Measurements from ENCODE around the gene RAE1. TPM values are rescaled to one million over a fixed set of nuclear protein-coding genes. Genes with fewer than 3 reads are reported as not detected.

Gene RAE1, protein sequence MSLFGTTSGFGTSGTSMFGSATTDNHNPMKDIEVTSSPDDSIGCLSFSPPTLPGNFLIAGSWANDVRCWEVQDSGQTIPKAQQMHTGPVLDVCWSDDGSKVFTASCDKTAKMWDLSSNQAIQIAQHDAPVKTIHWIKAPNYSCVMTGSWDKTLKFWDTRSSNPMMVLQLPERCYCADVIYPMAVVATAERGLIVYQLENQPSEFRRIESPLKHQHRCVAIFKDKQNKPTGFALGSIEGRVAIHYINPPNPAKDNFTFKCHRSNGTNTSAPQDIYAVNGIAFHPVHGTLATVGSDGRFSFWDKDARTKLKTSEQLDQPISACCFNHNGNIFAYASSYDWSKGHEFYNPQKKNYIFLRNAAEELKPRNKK
- 67.2 and 99.7 TPM in 2 replicates for total RNA-seq (2014; rRNA removed; shearing (Covaris generic))

DNA sequence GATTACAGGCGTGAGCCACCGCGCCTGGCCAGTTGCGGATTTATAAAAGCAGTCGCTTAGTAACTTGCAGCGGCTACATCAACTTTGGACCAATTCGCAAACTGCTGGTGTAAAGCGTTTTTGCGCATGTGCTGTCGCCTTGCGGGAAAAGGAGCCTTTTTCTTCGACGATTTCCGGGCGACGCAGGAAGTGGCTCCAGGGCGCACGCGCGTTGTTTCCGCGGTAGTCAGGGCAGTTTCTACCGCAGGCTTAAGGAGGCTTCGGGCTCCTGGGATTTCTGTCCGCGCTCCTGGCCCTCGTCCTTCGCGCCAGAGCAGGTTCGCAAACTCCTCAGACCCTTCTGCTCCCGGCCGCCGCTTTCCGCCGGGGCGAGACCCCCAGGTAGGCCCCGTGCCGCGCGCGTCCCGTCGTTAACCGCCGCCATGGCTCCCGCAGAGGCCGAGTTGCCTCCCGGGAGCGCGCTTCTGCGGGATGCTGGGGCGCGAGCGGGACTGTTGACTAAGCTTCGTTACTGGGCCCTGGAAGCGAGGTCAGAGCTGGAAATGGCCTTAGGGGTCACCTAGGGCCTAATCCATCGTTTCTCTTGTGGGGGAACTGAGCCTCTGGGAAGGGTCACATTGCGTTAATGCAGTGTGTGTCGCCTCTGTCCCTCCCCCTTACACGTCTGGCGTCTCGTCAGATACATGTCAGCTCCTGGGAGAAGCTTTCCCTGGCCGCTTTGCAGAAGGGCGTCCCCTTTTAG lies at the start of gene RAE1:
Gene RAE1 (plus strand): TSS at position 214 of the 742 bp plus-strand sequence. CDS start 2,784 bp downstream, outside the sequence.
- no peaks in the 10 kb centered on the region for H3K9me3 ChIP-seq (replicated peaks)
- peak within 1 kb of the TSS; percentile 70 for H3K4me3 ChIP-seq
- H3K27me3 ChIP-seq (replicated peaks), result no peaks in the 10 kb centered on the region
- peaks cover 15% of the 10 kb centered on the region for H3K4me1 ChIP-seq (replicated peaks)
- H3K27ac ChIP-seq, result peak within 1 kb of the TSS; percentile 81
- no peaks in the 10 kb centered on the region; the same call in none of the 2 replicates for H3K36me3 ChIP-seq
- DNase-seq (ENCODE audit: low read depth in 1 of 2, low spot score in 2 of 2), result peak; percentile 87 to 89

DNA sequence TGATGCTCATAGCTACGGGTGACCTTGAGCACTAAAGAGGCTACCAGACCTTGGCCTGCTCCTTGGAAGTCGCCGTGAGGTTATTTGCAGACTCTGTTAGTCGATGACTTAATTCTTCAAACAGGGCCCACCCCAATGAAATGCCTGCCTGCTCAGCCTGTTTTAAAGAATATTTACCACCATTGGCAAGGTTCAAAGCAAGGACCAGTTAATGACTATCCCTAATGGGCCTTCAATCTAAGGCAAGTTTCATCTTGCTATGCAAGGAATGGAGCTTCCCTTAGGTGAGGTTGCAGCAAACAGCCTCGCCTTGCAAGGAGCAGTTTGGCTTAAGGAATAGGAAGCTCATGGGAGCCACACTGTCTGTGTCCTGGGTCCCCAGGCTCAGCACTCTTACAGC lies 44.3 kb upstream of the RAE1 start:
- H3K9me3 ChIP-seq (replicated peaks), result no peaks in the 10 kb centered on the region
- H3K4me3 ChIP-seq, result no peak overlapping the region
- H3K36me3 ChIP-seq, result no peaks in the 10 kb centered on the region
- no peak overlapping the region for H3K27ac ChIP-seq
- no peak for DNase-seq (ENCODE audit: low read depth in 1 of 2, low spot score in 2 of 2)
- H3K27me3 ChIP-seq (replicated peaks), result no peaks in the 10 kb centered on the region
- H3K4me1 ChIP-seq (replicated peaks), result no peaks in the 10 kb centered on the region

DNA sequence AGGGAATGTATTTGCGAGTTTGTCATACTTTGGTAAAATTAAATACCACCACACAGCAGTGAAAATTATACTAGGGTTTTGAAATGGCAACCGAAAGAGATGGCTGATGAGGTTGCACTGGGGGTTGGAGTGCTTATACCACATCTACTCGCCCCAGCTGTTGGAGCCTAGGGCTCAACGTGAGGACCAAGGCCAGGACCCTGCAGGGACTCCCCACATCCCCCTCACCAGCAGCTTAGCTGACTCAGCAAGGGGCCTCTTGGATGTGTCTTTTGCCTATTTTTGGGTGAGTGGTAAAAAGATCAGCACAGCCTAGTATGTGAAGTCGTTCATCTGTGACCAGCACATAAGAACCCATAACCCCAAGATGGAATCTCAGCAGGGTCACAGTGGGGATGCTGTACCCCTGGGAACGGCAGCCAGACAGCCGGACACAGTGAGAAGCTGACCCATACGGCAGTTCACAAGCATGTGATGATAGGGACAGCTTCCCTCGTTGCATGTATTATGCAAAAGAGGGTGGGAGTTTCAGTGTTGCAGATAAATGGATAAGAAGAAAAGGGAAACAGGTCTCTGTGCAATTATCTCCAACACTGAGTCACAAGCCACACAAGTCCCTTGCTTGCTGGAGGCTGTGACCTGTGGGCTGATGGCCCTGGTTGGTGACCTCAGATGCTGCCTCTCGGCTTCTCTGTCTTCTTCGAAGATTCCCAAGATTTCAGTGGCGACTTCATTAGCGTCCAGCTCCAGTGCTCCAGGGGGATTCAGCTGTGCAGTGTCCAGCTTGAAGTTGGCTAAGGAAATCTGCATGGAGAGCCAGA lies 42.4 kb upstream of the RAE1 start:
- H3K9me3 ChIP-seq (replicated peaks), result no peaks in the 10 kb centered on the region
- no peaks in the 10 kb centered on the region for H3K36me3 ChIP-seq
- 0 out of 2 replicates have a peak, but pooled peaks cover 2% of the 10 kb centered on the region for H3K27me3 ChIP-seq (replicated peaks)
- H3K4me1 ChIP-seq (replicated peaks), result no peaks in the 10 kb centered on the region
- no peak for DNase-seq (ENCODE audit: low read depth in 1 of 2, low spot score in 2 of 2)
- no peak overlapping the region for H3K27ac ChIP-seq
- no peak overlapping the region for H3K4me3 ChIP-seq

DNA sequence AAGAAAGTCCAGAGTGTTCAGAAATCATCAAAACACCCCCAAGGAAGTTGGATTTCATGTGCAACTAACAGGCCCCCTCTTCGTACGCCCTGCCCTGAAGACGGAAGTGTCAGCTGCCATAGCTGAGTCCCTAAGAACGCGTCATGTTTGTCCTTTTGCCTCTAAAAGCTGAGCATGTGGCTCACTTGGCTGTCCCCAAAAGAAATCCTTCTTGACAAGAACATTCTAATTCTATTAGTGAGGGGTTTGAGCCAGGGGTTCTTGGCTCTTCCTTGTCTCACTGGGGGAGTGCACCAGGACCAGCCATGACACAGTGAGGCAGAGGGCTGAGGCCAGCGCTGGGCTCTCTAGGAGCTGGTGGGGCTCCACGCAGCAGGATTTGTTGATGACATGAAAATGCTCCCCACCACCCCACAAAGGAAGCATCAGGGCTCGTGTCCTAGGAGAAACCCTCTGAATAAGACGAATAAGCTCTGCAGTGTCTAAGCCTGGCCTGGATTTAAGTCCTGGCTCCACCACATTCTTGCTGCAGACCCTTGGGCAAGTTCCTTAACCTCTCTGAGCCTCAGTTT lies 41.4 kb upstream of the RAE1 start:
- Histone ChIP-seq H3K27ac (no peak overlapping the region), H3K4me3 (no peak overlapping the region), H3K27me3 (replicated peaks) (0 out of 2 replicates have a peak, but pooled peaks cover 4% of the 10 kb centered on the region), H3K36me3 (no peaks in the 10 kb centered on the region), H3K4me1 (replicated peaks) (no peaks in the 10 kb centered on the region), H3K9me3 (replicated peaks) (no peaks in the 10 kb centered on the region)
- DNase-seq (ENCODE audit: low read depth in 1 of 2, low spot score in 2 of 2), result no peak

DNA sequence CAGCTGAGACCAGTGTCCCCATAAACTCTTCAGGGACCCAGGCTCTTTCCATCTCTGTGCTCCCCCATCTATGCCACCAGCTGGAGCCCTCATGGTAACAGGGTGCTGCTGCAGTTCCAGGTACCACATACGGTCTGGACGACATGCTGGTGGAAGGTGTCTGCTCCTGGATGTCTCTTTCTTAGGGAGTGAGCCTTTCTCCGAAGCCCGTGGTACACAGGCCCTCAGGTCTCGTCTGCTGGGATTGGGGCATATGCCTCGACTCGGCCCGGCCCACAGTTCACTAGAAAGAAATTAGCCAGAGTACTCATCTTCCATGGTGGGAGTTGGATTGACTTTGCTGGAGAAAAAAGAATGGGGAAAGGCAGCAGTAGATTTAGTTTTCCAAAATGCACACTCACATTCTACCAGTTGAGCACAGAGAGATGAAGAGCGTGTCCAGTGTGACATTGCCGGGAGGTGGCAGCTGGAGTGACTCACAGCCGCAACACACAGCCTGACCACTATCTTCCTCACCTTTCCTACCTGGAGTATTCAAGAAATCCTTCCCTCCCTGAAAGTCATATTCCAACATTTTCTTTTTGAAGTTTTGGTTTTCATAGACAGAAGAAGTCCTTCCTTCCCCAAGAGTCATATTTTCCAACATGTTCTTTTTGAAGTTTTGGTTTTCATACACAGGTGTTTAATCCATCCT lies 40.1 kb upstream of the RAE1 start:
- no peak overlapping the region for H3K27ac ChIP-seq
- H3K4me3 ChIP-seq, result no peak overlapping the region
- H3K36me3 ChIP-seq, result no peaks in the 10 kb centered on the region
- no peaks in the 10 kb centered on the region for H3K9me3 ChIP-seq (replicated peaks)
- H3K27me3 ChIP-seq (replicated peaks), result 0 out of 2 replicates have a peak, but pooled peaks cover 4% of the 10 kb centered on the region
- H3K4me1 ChIP-seq (replicated peaks), result no peaks in the 10 kb centered on the region
- no peak for DNase-seq (ENCODE audit: low read depth in 1 of 2, low spot score in 2 of 2)

DNA sequence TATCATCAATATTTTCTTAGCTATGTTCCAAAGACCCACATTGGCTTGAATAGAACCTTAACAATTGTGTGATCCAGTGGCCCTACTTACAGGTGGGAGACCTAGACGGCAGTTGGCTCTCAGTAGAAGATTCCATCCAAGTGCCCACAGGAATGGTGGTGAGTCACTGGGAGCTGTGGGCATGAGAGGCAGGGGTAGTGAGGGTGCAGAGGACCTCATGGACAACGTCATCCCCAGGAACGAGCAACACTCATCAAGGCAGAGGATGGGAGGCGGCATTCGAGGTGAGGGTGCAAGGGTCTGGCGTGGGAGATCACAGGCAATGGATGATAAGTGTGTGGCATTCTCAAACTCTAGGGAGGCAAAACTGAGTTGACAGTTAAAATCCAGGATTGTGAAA lies 38.9 kb upstream of the RAE1 start:
- Histone ChIP-seq H3K4me1 (replicated peaks) (no peaks in the 10 kb centered on the region), H3K36me3 (no peaks in the 10 kb centered on the region), H3K27me3 (replicated peaks) (0 out of 2 replicates have a peak, but pooled peaks cover 4% of the 10 kb centered on the region), H3K27ac (no peak overlapping the region), H3K9me3 (replicated peaks) (no peaks in the 10 kb centered on the region), H3K4me3 (no peak overlapping the region)
- no peak for DNase-seq (ENCODE audit: low read depth in 1 of 2, low spot score in 2 of 2)

DNA sequence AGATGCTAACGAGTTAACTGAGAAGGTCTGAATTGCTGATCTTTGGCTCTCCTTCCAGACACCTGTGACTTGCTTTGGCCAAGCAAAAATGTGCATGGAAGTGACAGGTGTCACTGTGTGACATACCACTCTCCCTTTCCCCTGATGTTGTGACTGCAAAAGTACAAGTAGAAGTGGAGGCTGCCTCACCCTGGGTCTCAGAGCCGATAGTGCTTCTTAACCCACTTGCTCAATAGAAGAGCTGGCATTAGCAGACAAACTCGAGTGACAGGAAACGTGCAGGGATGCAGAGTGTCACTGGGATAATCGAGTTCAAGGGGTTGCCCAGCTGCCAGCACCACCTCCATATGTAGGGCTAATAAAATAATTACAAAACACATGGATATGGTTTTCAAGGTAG lies 37.8 kb upstream of the RAE1 start:
- DNase-seq (ENCODE audit: low read depth in 1 of 2, low spot score in 2 of 2), result no peak
- Histone ChIP-seq H3K36me3 (no peaks in the 10 kb centered on the region), H3K27me3 (replicated peaks) (0 out of 2 replicates have a peak, but pooled peaks cover 4% of the 10 kb centered on the region), H3K9me3 (replicated peaks) (no peaks in the 10 kb centered on the region), H3K4me1 (replicated peaks) (no peaks in the 10 kb centered on the region), H3K4me3 (no peak overlapping the region), H3K27ac (no peak overlapping the region)

DNA sequence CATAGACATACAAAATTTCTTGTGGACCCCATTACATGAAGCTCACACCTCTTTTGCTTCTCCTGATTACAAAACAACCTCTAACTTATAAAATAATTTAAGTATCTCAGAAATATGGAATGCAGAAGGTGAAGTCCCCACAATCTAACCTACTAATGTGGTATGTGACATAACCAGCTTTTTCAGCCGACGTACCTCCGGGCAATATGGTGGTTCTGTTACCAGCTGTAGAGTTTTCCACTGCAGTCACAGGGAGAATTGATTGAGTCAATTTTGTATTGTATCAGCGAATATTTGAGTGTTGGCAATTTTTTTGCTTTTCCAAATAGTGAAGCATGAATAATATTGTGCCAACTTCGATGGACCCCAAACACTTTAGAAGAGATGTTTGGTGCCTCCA lies 37.1 kb upstream of the RAE1 start:
- no peaks in the 10 kb centered on the region for H3K36me3 ChIP-seq
- H3K27me3 ChIP-seq (replicated peaks), result 0 out of 2 replicates have a peak, but pooled peaks cover 4% of the 10 kb centered on the region
- H3K4me3 ChIP-seq, result no peak overlapping the region
- no peak for DNase-seq (ENCODE audit: low read depth in 1 of 2, low spot score in 2 of 2)
- no peaks in the 10 kb centered on the region for H3K4me1 ChIP-seq (replicated peaks)
- no peak overlapping the region for H3K27ac ChIP-seq
- H3K9me3 ChIP-seq (replicated peaks), result no peaks in the 10 kb centered on the region

DNA sequence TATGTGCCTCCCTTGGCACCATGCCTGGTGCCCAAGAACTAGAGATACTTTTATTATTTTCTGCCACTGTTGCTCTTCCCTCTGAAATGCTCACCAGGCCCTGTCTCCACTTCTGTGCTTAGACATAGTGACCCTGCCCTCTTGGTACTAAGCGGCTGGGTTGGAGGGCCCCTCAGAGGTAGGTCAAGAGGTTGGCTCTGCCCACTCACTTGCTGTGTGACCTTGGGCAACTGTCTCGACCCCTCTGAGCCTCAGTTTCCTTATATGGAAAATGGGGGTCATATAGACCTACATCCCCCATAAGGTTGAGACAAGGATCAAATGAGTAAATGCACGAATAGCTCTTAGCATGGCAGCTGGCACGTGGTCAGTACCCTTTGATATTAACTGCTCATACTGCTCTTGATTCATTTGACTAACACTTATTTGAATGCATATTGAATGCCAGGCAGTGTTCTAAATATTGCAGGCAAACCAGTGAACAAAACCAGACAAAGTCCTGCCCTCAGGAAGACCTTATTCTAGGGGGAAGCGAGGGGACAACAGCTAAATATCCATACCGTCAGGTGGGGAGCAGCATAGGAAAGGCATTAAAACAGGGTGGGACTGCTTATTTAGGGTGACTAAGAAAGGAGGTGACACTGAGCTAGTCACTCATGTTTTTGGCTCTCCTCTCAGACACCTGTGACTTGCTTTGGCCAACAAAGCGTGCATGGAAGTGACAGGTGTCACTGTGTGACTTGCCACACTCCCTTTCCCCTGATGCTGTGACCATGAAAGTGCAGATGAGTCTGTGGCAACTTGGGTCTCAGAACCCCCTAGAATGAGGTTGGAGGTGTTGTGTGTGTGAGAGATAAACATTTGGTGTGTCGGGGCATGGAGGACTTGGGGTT lies 35.7 kb upstream of the RAE1 start:
- no peak overlapping the region for H3K27ac ChIP-seq
- no peaks in the 10 kb centered on the region for H3K9me3 ChIP-seq (replicated peaks)

DNA sequence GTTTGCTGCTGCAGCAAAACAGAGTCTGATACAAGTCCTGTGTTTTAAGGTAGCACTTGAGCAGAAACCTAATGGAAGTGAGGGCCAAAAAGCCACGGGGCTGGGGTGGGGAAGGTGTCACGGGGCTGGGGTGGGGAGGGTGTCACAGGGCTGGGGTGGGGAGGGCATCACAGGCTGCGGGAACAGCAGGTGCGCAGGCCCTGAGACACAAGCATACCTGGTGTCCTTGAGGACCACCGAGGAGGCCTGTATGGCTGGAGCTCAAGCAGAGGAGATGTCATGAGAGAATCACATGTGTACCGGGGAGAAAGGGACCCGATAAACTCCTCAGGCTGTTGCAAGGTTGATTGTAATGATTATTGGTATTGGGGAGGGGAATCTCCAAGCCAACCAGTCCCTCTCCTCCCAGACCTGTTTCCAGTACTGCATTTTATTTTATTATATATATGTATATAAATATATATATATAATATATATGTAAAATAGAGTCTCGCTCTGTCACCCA lies 35.0 kb upstream of the RAE1 start:
- peaks cover 7% of the 10 kb centered on the region; the same call in 1 of the 2 replicates for H3K27me3 ChIP-seq (replicated peaks)
- H3K4me1 ChIP-seq (replicated peaks), result no peaks in the 10 kb centered on the region

More for the DNA sequence above, 35.7 kb upstream of the RAE1 start:
- H3K36me3 ChIP-seq, result no peaks in the 10 kb centered on the region
- DNase-seq (ENCODE audit: low read depth in 1 of 2, low spot score in 2 of 2), result no peak
- 0 out of 2 replicates have a peak, but pooled peaks cover 7% of the 10 kb centered on the region for H3K27me3 ChIP-seq (replicated peaks)
- no peaks in the 10 kb centered on the region for H3K4me1 ChIP-seq (replicated peaks)
- H3K4me3 ChIP-seq, result no peak overlapping the region

DNA sequence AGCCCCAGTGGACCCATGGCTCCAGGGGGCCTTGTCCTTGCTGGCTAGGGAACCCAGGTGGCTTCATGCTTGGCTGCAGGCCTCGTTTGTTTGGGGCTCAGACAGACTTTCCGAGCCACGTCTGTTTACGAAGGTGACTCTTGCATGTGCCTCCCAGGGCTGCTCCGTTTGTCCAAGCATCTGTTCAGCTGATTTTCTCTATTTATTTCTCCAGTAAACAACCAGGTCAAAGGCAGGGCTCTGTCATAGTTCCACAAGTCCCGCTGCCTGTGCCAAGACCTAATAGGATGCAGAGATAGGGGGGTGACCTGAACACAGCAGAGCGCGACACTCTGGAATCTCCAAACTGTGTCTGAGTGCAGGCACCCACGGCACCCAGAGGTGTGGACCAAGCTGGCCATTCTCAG lies 34.3 kb upstream of the RAE1 start:
- no peaks in the 10 kb centered on the region for H3K36me3 ChIP-seq
- H3K4me1 ChIP-seq (replicated peaks), result no peaks in the 10 kb centered on the region
- no peak overlapping the region for H3K27ac ChIP-seq
- H3K27me3 ChIP-seq (replicated peaks), result peaks cover 7% of the 10 kb centered on the region; the same call in 1 of the 2 replicates
- H3K9me3 ChIP-seq (replicated peaks), result no peaks in the 10 kb centered on the region
- no peak overlapping the region for H3K4me3 ChIP-seq
- no peak for DNase-seq (ENCODE audit: low read depth in 1 of 2, low spot score in 2 of 2)

More for the DNA sequence above, 35.0 kb upstream of the RAE1 start:
- Histone ChIP-seq H3K9me3 (replicated peaks) (no peaks in the 10 kb centered on the region), H3K36me3 (no peaks in the 10 kb centered on the region), H3K27ac (no peak overlapping the region), H3K4me3 (no peak overlapping the region)
- DNase-seq (ENCODE audit: low read depth in 1 of 2, low spot score in 2 of 2), result no peak

DNA sequence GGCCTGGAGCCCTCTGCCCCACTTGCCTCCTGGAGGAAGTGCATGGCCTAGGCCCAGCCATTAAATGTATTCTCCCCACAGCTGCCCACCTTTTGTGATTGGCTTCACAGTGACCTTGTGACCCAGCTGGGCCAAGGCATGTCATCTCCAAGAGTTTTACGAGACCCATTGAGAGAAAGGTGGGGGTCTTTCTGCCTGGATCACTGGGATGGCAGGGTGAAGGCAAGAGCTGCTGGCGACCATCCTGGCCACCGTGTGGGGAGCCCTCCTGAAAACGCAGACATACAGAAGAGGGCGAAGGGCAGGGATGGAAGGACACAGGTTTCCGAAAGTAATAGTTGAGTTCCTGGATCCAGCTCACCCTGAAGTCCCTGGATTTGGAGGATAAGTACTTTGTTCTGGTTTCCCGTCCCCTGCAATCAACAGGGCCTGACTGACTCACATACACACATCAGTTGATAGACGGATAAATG lies 33.7 kb upstream of the RAE1 start:
- H3K36me3 ChIP-seq, result no peaks in the 10 kb centered on the region
- peaks cover 10% of the 10 kb centered on the region; the same call in 1 of the 2 replicates for H3K27me3 ChIP-seq (replicated peaks)
- no peak for DNase-seq (ENCODE audit: low read depth in 1 of 2, low spot score in 2 of 2)
- no peak overlapping the region for H3K4me3 ChIP-seq
- H3K27ac ChIP-seq, result no peak overlapping the region
- H3K9me3 ChIP-seq (replicated peaks), result no peaks in the 10 kb centered on the region
- no peaks in the 10 kb centered on the region for H3K4me1 ChIP-seq (replicated peaks)
